ENCODE measurements around the gene TSPAN6. TPM values are rescaled to one million over a fixed set of nuclear protein-coding genes. Genes with fewer than 3 reads are reported as not detected.
A peak's percentile ranks its signal among the peaks of the same experiment; 100 is the strongest.

Gene TSPAN6
- total and polyA plus RNA-seq, 2 donors (not counting 3 experiments of a cell fraction or from before 2014, with no cell fraction given), result 43.1 to 65.5 TPM

DNA sequence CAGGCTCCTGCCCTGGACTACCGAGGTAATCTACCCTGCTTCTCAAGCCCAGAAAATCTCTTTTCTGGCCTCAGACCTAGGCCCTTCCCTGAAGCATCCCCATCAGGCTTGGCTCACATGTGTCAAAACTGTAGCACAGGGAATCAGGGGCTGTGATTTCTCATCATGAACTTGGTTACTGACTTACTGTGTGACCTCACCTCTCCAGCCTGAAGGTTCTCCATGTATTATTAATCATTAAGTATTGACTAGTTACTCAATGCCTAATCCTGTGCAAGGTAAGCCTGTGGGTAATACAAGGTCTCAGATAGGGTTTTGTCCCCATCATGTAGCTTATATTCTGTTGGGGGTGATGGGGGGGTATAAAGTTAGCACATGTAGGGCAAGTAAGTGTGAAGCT is 14.2 kb upstream of the TSPAN6 start:
- Histone ChIP-seq H3K27me3 (ENCODE audit: control insufficient read depth in 2 of 2, insufficient read depth in 2 of 2, low read length in 2 of 2) (no peaks in the 10 kb centered on the region), H3K36me3 (ENCODE audit: control insufficient read depth in 2 of 2, extremely low read depth in 1 of 2, insufficient read depth in 2 of 2, low read length in 2 of 2) (peaks cover 0 to 10% of the 10 kb centered on the region in 2 experiments), H3K9me3 (replicated peaks; ENCODE audit: control insufficient read depth, insufficient read depth, low read length) (no peaks in the 10 kb centered on the region), H3K4me2 (ENCODE audit: insufficient read depth, low read length) (peak overlapping the region; percentile 45), H2AFZ (ENCODE audit: low read depth, low read length) (no peak overlapping the region), H4K20me1 (replicated peaks; ENCODE audit: control insufficient read depth, extremely low read depth, insufficient read depth, low read length) (no peaks in the 10 kb centered on the region), H3K27ac (ENCODE audit: insufficient read depth, low read depth, low read length) (peak overlapping the region; percentile 99), H3K79me2 (ENCODE audit: control insufficient read depth, insufficient read depth, low read length) (peaks cover 70% of the 10 kb centered on the region), H3K4me1 (ENCODE audit: control insufficient read depth, extremely low read depth, insufficient read depth, low read length) (peaks cover 70% of the 10 kb centered on the region), H3K9ac (replicated peaks; ENCODE audit: extremely low read depth, insufficient read depth, low read length) (peak overlapping the region; percentile 75), H3K4me3 (replicated peaks in 1 of 3; ENCODE audit: insufficient read depth in 1 of 3, low read depth in 1 of 3, low read length in 3 of 3) (no peak overlapping the region), H3K9me1 (replicated peaks; ENCODE audit: control insufficient read depth, extremely low read depth, insufficient read depth, low read length) (no peaks in the 10 kb centered on the region)
- POLR2A ChIA-PET, result interaction anchor here (0.8 kb wide), 1 partner anchor 14 kb away, joined by 6 read pairs; the partner anchor contains the start of gene TSPAN6
- DNase-seq (ENCODE audit: low read depth, low spot score) (no peak), FAIRE-seq (no peak)
- TF ChIP-seq JUN (IDR thresholded peaks at IDR 0.05; ENCODE audit: borderline replicate concordance, insufficient read depth, insufficient read length, low read depth) (no peak), POLR2A (IDR thresholded peaks at IDR 0.05; ENCODE audit: low read depth, low read length) (no peak), FOS (IDR thresholded peaks at IDR 0.05; ENCODE audit: borderline replicate concordance, insufficient read depth, low read length) (no peak), POLR2AphosphoS5 (IDR thresholded peaks at IDR 0.05; ENCODE audit: insufficient read depth, low read depth, low read length) (no peak), EZH2 (IDR thresholded peaks at IDR 0.05; ENCODE audit: borderline replicate concordance, low read depth, low read length, severe bottlenecking) (no peak), GATA2 (IDR thresholded peaks at IDR 0.05; ENCODE audit: insufficient read depth, insufficient read length, low read depth, low read length) (no peak), MYC (IDR thresholded peaks at IDR 0.05; ENCODE audit: low read depth, low read length) (no peak)
- TF ChIP-seq, protein P1, sequence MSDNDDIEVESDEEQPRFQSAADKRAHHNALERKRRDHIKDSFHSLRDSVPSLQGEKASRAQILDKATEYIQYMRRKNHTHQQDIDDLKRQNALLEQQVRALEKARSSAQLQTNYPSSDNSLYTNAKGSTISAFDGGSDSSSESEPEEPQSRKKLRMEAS (IDR thresholded peaks at IDR 0.05; ENCODE audit: insufficient read depth, insufficient read length), result no peak
- TF ChIP-seq, protein P2, sequence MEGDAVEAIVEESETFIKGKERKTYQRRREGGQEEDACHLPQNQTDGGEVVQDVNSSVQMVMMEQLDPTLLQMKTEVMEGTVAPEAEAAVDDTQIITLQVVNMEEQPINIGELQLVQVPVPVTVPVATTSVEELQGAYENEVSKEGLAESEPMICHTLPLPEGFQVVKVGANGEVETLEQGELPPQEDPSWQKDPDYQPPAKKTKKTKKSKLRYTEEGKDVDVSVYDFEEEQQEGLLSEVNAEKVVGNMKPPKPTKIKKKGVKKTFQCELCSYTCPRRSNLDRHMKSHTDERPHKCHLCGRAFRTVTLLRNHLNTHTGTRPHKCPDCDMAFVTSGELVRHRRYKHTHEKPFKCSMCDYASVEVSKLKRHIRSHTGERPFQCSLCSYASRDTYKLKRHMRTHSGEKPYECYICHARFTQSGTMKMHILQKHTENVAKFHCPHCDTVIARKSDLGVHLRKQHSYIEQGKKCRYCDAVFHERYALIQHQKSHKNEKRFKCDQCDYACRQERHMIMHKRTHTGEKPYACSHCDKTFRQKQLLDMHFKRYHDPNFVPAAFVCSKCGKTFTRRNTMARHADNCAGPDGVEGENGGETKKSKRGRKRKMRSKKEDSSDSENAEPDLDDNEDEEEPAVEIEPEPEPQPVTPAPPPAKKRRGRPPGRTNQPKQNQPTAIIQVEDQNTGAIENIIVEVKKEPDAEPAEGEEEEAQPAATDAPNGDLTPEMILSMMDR (IDR thresholded peaks at IDR 0.05; ENCODE audit: extremely low read depth in 1 of 2, insufficient read depth in 1 of 2, low read depth in 1 of 2, low read length in 2 of 2), result no peak
- dilution Hi-C loops (cut with MboI; ENCODE audit: extremely low pct_ligation_motif_present, low sequenced_read_pairs) (no loop called here), intact Hi-C loops (cut with micrococcal nuclease) (loop anchor here (1.0 kb wide), 3 partner anchors 8 to 36 kb away; no protein-coding TSS in a partner anchor)
- CTCF ChIA-PET, result interaction anchor here (6.8 kb wide), 1 partner anchor 14 kb away, joined by 48 read pairs; the partner anchor contains the start of gene TSPAN6
- BruUV-seq (replicated peaks), result no TSS peak

All from endothelial cell of umbilical vein (primary cell).